HG03103 (cell line): ENCODE data around the gene ALDH9A1.
"Not testable (repeated sequence)": the region's sequence is repeated elsewhere in the genome, so short reads cannot be mapped to it uniquely, and the experiment has no call there.

Source experiments
- ATAC-seq: cut with Tn5 transposase; IDR thresholded peaks from one replicate; pipeline ENCODE4 v1.9.1; 2021; ENCODE audit warnings: low read depth; ENCODE audit not compliant: unreplicated experiment

Gene ALDH9A1

GRCh38 chr1:165688046-165688445 lies 10.3 kb downstream of the ALDH9A1 start:
- no peak for ATAC-seq

- ATAC-seq = peak; percentile 39
Measured at GRCh38 chr1:165686971-165687433, 11.4 kb downstream of the ALDH9A1 start.

- peak; percentile 63 for ATAC-seq
Measured at GRCh38 chr1:165686121-165686970, 12.0 kb downstream of the ALDH9A1 start.

GRCh38 chr1:165683848-165684485 lies 14.4 kb downstream of the ALDH9A1 start:
- no peak for ATAC-seq

GRCh38 chr1:165680773-165681172 lies 17.6 kb downstream of the ALDH9A1 start:
- not testable (repeated sequence) for ATAC-seq

GRCh38 chr1:165680303-165680702 lies 18.1 kb downstream of the ALDH9A1 start:
- ATAC-seq = no peak

- no peak for ATAC-seq
Measured at GRCh38 chr1:165679282-165680036, 18.9 kb downstream of the ALDH9A1 start.

- ATAC-seq = no peak
Measured at GRCh38 chr1:165678509-165678908, 19.9 kb downstream of the ALDH9A1 start.

- ATAC-seq = no peak
Measured at GRCh38 chr1:165675794-165676193, 22.6 kb downstream of the ALDH9A1 start.

GRCh38 chr1:165674599-165674998 lies 23.8 kb downstream of the ALDH9A1 start:
- no peak for ATAC-seq

- no peak for ATAC-seq
Measured at GRCh38 chr1:165671526-165671925, 26.8 kb downstream of the ALDH9A1 start.

- no peak for ATAC-seq
Measured at GRCh38 chr1:165668184-165668583, 30.2 kb downstream of the ALDH9A1 start.

GRCh38 chr1:165666152-165666825 lies 32.1 kb downstream of the ALDH9A1 start:
- no peak for ATAC-seq

- no peak for ATAC-seq
Measured at GRCh38 chr1:165662186-165662585, 36.2 kb downstream of the ALDH9A1 start.

- no peak for ATAC-seq
Measured at GRCh38 chr1:165661703-165662102, 36.7 kb downstream of the ALDH9A1 start.

- no peak for ATAC-seq
Measured at GRCh38 chr1:165659581-165659895, 38.8 kb downstream of the ALDH9A1 start.

GRCh38 chr1:165658766-165659580 lies 39.4 kb downstream of the ALDH9A1 start:
- ATAC-seq = not testable (repeated sequence)

- ATAC-seq = no peak
Measured at GRCh38 chr1:165650981-165651625, 47.3 kb downstream of the ALDH9A1 start.

GRCh38 chr1:165648919-165649572 lies 49.3 kb downstream of the ALDH9A1 start:
- ATAC-seq = no peak
